Middle frontal gyrus (tissue), 1 donor: ENCODE results near the gene NCAM2.

Experiments used
- DNase-seq: peaks from one replicate; pipeline ENCODE4 v3.0.0-alpha.2; 2015; ENCODE audit warnings: low spot score; ENCODE audit errors: extremely low spot score

NCAM2 gene

GRCh38 chr21:21028275-21028820 lies 30.1 kb downstream of the NCAM2 start:
- no peak for DNase-seq

GRCh38 chr21:21029164-21029563 lies 31.0 kb downstream of the NCAM2 start:
- no peak for DNase-seq

GRCh38 chr21:21030311-21030710 lies 32.1 kb downstream of the NCAM2 start:
- no peak for DNase-seq

GRCh38 chr21:21034036-21034435 lies 35.8 kb downstream of the NCAM2 start:
- DNase-seq: no peak

- DNase-seq: no peak
These were observed 41.5 kb downstream of the NCAM2 start for GRCh38 chr21:21039624-21040170.

- no peak for DNase-seq
These were observed 47.3 kb downstream of the NCAM2 start for GRCh38 chr21:21045518-21045917.

- DNase-seq: no peak
These were observed 47.9 kb downstream of the NCAM2 start for GRCh38 chr21:21046063-21046462.

- DNase-seq: no peak
These were observed 53.2 kb downstream of the NCAM2 start for GRCh38 chr21:21051109-21052055.

- DNase-seq: no peak
These were observed 54.5 kb downstream of the NCAM2 start for GRCh38 chr21:21052672-21053071.

GRCh38 chr21:21057349-21058062 lies 59.3 kb downstream of the NCAM2 start:
- DNase-seq: no peak

GRCh38 chr21:21063828-21064227 lies 65.6 kb downstream of the NCAM2 start:
- DNase-seq: no peak

- DNase-seq: no peak
These were observed 66.1 kb downstream of the NCAM2 start for GRCh38 chr21:21064353-21064752.

GRCh38 chr21:21067375-21067774 lies 69.2 kb downstream of the NCAM2 start:
- DNase-seq: no peak

GRCh38 chr21:21074305-21074704 lies 76.1 kb downstream of the NCAM2 start:
- no peak for DNase-seq

GRCh38 chr21:21076051-21076450 lies 77.8 kb downstream of the NCAM2 start:
- no peak for DNase-seq

- DNase-seq: no peak
These were observed 78.3 kb downstream of the NCAM2 start for GRCh38 chr21:21076491-21076890.

GRCh38 chr21:21079646-21080045 lies 81.4 kb downstream of the NCAM2 start:
- no peak for DNase-seq

GRCh38 chr21:21084179-21084578 lies 86.0 kb downstream of the NCAM2 start:
- DNase-seq: no peak

- DNase-seq: no peak
These were observed 87.0 kb downstream of the NCAM2 start for GRCh38 chr21:21085206-21085605.

- no peak for DNase-seq
These were observed 98.7 kb downstream of the NCAM2 start for GRCh38 chr21:21096956-21097355.

- no peak for DNase-seq
These were observed 99.3 kb downstream of the NCAM2 start for GRCh38 chr21:21097466-21097865.

- no peak for DNase-seq
These were observed 103.7 kb downstream of the NCAM2 start for GRCh38 chr21:21101911-21102310.
